Measurements from ENCODE around the gene CABLES1.

DNA sequence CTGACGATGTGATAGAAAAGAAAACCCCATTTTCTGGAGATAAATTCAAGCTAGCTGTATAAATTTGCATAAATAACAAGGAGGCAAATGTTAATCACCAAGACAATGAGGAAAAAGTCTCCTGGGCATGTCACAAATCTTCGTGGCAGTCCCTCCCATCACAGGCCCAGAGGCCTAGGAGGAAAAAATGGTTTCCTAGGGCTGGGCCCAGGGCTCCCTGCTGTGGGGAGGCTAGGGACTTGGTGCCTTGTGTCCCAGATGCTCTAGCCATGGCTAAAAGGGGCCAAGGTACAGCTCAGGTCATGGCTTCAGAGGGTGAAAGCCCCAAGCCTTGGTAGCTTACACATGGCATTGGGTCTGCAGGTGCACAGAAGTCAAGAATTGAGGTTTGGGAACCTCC, 134.6 kb downstream of the CABLES1 start:
- TF ChIP-seq, protein P1, sequence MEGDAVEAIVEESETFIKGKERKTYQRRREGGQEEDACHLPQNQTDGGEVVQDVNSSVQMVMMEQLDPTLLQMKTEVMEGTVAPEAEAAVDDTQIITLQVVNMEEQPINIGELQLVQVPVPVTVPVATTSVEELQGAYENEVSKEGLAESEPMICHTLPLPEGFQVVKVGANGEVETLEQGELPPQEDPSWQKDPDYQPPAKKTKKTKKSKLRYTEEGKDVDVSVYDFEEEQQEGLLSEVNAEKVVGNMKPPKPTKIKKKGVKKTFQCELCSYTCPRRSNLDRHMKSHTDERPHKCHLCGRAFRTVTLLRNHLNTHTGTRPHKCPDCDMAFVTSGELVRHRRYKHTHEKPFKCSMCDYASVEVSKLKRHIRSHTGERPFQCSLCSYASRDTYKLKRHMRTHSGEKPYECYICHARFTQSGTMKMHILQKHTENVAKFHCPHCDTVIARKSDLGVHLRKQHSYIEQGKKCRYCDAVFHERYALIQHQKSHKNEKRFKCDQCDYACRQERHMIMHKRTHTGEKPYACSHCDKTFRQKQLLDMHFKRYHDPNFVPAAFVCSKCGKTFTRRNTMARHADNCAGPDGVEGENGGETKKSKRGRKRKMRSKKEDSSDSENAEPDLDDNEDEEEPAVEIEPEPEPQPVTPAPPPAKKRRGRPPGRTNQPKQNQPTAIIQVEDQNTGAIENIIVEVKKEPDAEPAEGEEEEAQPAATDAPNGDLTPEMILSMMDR (tag by site-specific recombination; IDR thresholded peaks at IDR 0.05): no peak
- TF ChIP-seq ZNF792 (tag by site-specific recombination; IDR thresholded peaks at IDR 0.05) (no peak), ZNF174 (tag by site-specific recombination; IDR thresholded peaks at IDR 0.05) (no peak)
- TF ChIP-seq, protein P2, sequence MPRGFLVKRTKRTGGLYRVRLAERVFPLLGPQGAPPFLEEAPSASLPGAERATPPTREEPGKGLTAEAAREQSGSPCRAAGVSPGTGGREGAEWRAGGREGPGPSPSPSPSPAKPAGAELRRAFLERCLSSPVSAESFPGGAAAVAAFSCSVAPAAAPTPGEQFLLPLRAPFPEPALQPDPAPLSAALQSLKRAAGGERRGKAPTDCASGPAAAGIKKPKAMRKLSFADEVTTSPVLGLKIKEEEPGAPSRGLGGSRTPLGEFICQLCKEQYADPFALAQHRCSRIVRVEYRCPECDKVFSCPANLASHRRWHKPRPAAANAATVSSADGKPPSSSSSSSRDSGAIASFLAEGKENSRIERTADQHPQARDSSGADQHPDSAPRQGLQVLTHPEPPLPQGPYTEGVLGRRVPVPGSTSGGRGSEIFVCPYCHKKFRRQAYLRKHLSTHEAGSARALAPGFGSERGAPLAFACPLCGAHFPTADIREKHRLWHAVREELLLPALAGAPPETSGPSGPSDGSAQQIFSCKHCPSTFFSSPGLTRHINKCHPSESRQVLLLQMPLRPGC (tag by site-specific recombination; IDR thresholded peaks at IDR 0.05): no peak
